Naive thymus-derived CD4-positive, alpha-beta T cell (primary cell): ENCODE measurements around the gene CRELD2. TPM values are rescaled to one million over a fixed set of nuclear protein-coding genes. Genes with fewer than 3 reads are reported as not detected.

Source experiments
- ATAC-seq: fragments of 150-1000 bp; cut with Tn5 transposase; 2 replicates; pipeline ENCODE4 v1.10.0; 2021; ENCODE audit warnings: mild to moderate bottlenecking, moderate library complexity
- CTCF ChIA-PET: fragments of 350-600 bp; sonication (Branson Sonifier 250); formaldehyde crosslinking; loops from one replicate; lab custom pipeline; 2021; ENCODE audit warnings: antibody characterized with exemption; lab: Charles Lee
- POLR2A ChIA-PET: fragments of 350-600 bp; sonication (Branson Sonifier 250); formaldehyde crosslinking; loops from one replicate; lab custom pipeline; 2021; ENCODE audit warnings: antibody characterized with exemption, inconsistent platforms; lab: Charles Lee
- DNase-seq, 9 donors: peaks; one replicate each; pipeline versions ENCODE4 v3.0.0 to v3.0.0-alpha.2; 2020 to 2022; ENCODE audit warnings: mixed read lengths in 1 of 9
- H3K27ac ChIP-seq: one replicate; pipeline ENCODE4 v1.7.0; 2013; ENCODE audit warnings: mild to moderate bottlenecking, low read depth, low read length, moderate library complexity
- H3K27me3 ChIP-seq, 2 donors: one replicate each; pipeline ENCODE4 v1.7.0; 2013; ENCODE audit warnings: low read length in 2 of 2, mild to moderate bottlenecking in 2 of 2, moderate library complexity in 2 of 2; ENCODE audit not compliant: control insufficient read depth in 2 of 2, insufficient read depth in 2 of 2
- H3K36me3 ChIP-seq, 3 experiments: 1 replicate in 2 of 3; 2 replicates in 1 of 3; pipeline ENCODE4 v1.7.0; 2013; ENCODE audit warnings: low read length in 3 of 3, mild to moderate bottlenecking in 3 of 3, moderate library complexity in 1 of 3; ENCODE audit not compliant: insufficient read depth in 3 of 3, control insufficient read depth in 2 of 3
- H3K4me1 ChIP-seq, 2 donors: one replicate each; pipeline ENCODE4 v1.7.0; 2013; ENCODE audit warnings: low read length in 2 of 2, mild to moderate bottlenecking in 2 of 2, moderate library complexity in 1 of 2; ENCODE audit not compliant: control insufficient read depth in 2 of 2, insufficient read depth in 2 of 2
- H3K4me3 ChIP-seq: 2 replicates; pipeline ENCODE4 v1.7.0; 2013; ENCODE audit warnings: mild to moderate bottlenecking, low read length
- H3K9me3 ChIP-seq, 3 experiments: 1 replicate in 2 of 3; 2 replicates in 1 of 3; pipeline ENCODE4 v1.7.0; 2013; ENCODE audit warnings: low read length in 3 of 3; ENCODE audit not compliant: control insufficient read depth in 2 of 3
- H3K27ac Mint-ChIP-seq, 9 donors: one replicate each; pipeline ENCODE4 v1.8.0; 2020 to 2022; ENCODE audit warnings: mixed read lengths in 9 of 9, mild to moderate bottlenecking in 8 of 9, moderate library complexity in 5 of 9, inconsistent platforms in 2 of 9
- H3K27me3 Mint-ChIP-seq, 5 donors: one replicate each; pipeline ENCODE4 v1.8.0; 2021 to 2022; ENCODE audit warnings: mixed read lengths in 5 of 5, mild to moderate bottlenecking in 1 of 5
- H3K36me3 Mint-ChIP-seq, 5 donors: one replicate each; pipeline ENCODE4 v1.8.0; 2020 to 2022; ENCODE audit warnings: mixed read lengths in 5 of 5, mild to moderate bottlenecking in 3 of 5, inconsistent platforms in 1 of 5
- H3K4me1 Mint-ChIP-seq, 7 donors: one replicate each; pipeline ENCODE4 v1.8.0; 2020 to 2022; ENCODE audit warnings: mixed read lengths in 7 of 7, mild to moderate bottlenecking in 3 of 7, inconsistent platforms in 1 of 7
- H3K4me3 Mint-ChIP-seq, 10 donors: one replicate each; pipeline ENCODE4 v1.8.0; 2020 to 2022; ENCODE audit warnings: mild to moderate bottlenecking in 10 of 10, mixed read lengths in 10 of 10, moderate library complexity in 6 of 10, inconsistent platforms in 2 of 10
- H3K9me3 Mint-ChIP-seq, 11 donors: one replicate each; pipeline ENCODE4 v1.8.0; 2020 to 2022; ENCODE audit warnings: mixed read lengths in 11 of 11, mild to moderate bottlenecking in 4 of 11, inconsistent platforms in 1 of 11, moderate library complexity in 1 of 11
- intact Hi-C, 2 donors: fragments of 100-400 bp; cut with micrococcal nuclease; formaldehyde crosslinking; loops; one replicate each; pipeline ENCODE4 v1.15.1; 2023
- polyA plus RNA-seq, 2 donors: library from polyadenylated mRNA; unstranded; fragments of 300-500 nt; fragmentation: Illumina TruSeq; gene quantifications; one replicate each; pipeline ENCODE4 v1.2.3, GENCODE V29; 2021
- total RNA-seq, 6 experiments: library from RNA in 5 of 6; stranded (reverse) in 5 of 6; gene quantifications; 1 replicate in 5 of 6; 2 replicates in 1 of 6; pipeline ENCODE4 v1.2.3 and lab custom pipeline; 2021 to 2026

Gene CRELD2
- total and polyA plus RNA-seq, 7 experiments from 2014 or later: 19.7 to 80.9 (median 30.7) TPM

GRCh38 chr22:49882519-49883293 lies 35.7 kb upstream of the CRELD2 start:
- Histone ChIP-seq H3K4me3 (no peak overlapping the region), H3K27me3 (no peaks in the 10 kb centered on the region), H3K36me3 (peaks cover 0 to 40% (median 10%) of the 10 kb centered on the region in 3 experiments), H3K4me1 (peaks cover 3 to 9% of the 10 kb centered on the region in 2 donors), H3K27ac (no peak overlapping the region), H3K9me3 (no peaks in the 10 kb centered on the region)
- H3K36me3 Mint-ChIP-seq: peaks cover 11 to 60% (median 33%) of the 10 kb centered on the region in 5 donors
- no peak for ATAC-seq
- DNase-seq: no peak
- no peak overlapping the region for H3K4me3 Mint-ChIP-seq
- CTCF ChIA-PET: no interaction called here
- H3K27ac Mint-ChIP-seq: peak overlapping the region in 2 of 9 donors; percentile 65 to 79
- peaks cover 21 to 41% (median 27%) of the 10 kb centered on the region in 7 donors for H3K4me1 Mint-ChIP-seq
- peaks cover 0 to under 1% (median 0%) of the 10 kb centered on the region in 11 donors for H3K9me3 Mint-ChIP-seq
- POLR2A ChIA-PET: no interaction called here
- H3K27me3 Mint-ChIP-seq: no peaks in the 10 kb centered on the region
- intact Hi-C loops: no loop called here

GRCh38 chr22:49883294-49883640 lies 35.2 kb upstream of the CRELD2 start:
- H3K27ac ChIP-seq: no peak overlapping the region
- ATAC-seq: no peak
- Mint-ChIP-seq H3K4me3 (no peak overlapping the region), H3K4me1 (peaks cover 19 to 35% (median 25%) of the 10 kb centered on the region in 7 donors), H3K27ac (no peak overlapping the region), H3K36me3 (peaks cover 8 to 60% (median 33%) of the 10 kb centered on the region in 5 donors), H3K9me3 (peaks cover 0 to 1% (median 0%) of the 10 kb centered on the region in 11 donors), H3K27me3 (no peaks in the 10 kb centered on the region)
- CTCF ChIA-PET: no interaction called here
- H3K27me3 ChIP-seq: no peaks in the 10 kb centered on the region
- intact Hi-C loops: no loop called here
- no peaks in the 10 kb centered on the region for H3K9me3 ChIP-seq
- H3K4me1 ChIP-seq: peaks cover 3 to 9% of the 10 kb centered on the region in 2 donors
- peaks cover 0 to 41% (median 11%) of the 10 kb centered on the region in 3 experiments for H3K36me3 ChIP-seq
- POLR2A ChIA-PET: no interaction called here
- DNase-seq: no peak
- H3K4me3 ChIP-seq: no peak overlapping the region

DNA sequence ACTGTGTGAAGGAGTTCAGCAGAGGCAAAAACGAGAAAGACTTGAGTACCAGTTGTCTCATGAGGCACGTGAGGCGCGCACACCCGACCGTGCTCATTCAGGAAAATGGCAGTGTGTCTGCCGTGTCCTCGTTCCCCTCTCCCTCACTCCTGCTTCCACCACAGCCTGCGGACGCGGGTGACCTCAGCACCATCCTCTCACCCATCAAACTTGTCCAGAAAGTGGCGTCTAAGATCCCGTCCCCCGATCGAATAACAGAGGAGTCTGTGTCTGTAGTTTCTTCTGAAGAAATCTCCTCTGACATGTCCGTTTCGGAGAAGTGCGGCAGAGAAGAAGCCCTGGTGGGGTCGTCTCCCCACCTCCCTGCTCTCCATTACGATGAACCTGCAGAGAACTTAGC lies 34.4 kb upstream of the CRELD2 start:
- peaks cover 19 to 35% (median 22%) of the 10 kb centered on the region in 7 donors for H3K4me1 Mint-ChIP-seq
- no peak overlapping the region for H3K4me3 Mint-ChIP-seq
- Histone ChIP-seq H3K4me1 (peaks cover 3 to 9% of the 10 kb centered on the region in 2 donors), H3K27me3 (no peaks in the 10 kb centered on the region), H3K27ac (no peak overlapping the region), H3K9me3 (no peaks in the 10 kb centered on the region), H3K36me3 (peaks cover 0 to 41% (median 11%) of the 10 kb centered on the region in 3 experiments), H3K4me3 (no peak overlapping the region)
- no peak overlapping the region for H3K27ac Mint-ChIP-seq
- intact Hi-C loops: no loop called here
- DNase-seq: no peak
- POLR2A ChIA-PET: no interaction called here
- peaks cover 0 to 1% (median 0%) of the 10 kb centered on the region in 11 donors for H3K9me3 Mint-ChIP-seq
- peaks cover 5 to 63% (median 30%) of the 10 kb centered on the region in 5 donors for H3K36me3 Mint-ChIP-seq
- CTCF ChIA-PET: interaction anchor here (1.0 kb wide), 1 partner anchor 76 kb away, joined by 3 read pairs; no protein-coding TSS in a partner anchor
- no peaks in the 10 kb centered on the region for H3K27me3 Mint-ChIP-seq
- no peak for ATAC-seq

DNA sequence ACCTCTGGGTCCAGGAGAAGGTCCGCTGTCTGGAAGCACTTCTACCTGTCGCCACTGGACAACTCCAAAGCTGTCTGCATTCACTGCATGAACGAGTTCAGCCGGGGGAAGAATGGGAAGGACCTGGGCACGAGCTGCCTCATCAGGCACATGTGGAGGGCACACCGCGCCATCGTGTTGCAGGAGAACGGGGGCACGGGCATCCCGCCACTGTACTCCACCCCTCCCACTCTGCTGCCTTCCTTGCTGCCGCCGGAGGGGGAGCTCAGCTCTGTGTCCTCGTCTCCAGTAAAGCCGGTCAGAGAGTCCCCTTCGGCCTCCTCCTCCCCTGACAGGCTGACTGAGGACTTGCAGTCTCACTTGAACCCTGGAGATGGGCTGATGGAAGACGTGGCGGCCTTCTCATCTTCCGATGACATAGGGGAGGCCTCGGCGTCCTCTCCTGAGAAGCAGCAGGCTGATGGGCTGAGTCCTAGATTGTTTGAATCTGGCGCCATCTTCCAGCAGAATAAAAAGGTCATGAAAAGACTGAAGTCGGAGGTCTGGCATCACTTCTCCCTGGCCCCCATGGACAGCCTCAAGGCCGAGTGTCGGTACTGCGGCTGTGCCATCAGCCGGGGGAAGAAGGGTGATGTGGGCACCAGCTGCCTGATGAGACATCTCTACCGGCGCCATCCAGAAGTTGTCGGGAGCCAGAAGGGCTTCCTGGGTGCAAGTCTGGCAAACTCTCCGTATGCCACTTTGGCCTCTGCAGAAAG lies 33.8 kb upstream of the CRELD2 start:
- no peak overlapping the region for H3K27ac Mint-ChIP-seq
- no peak for ATAC-seq
- peaks cover 0 to 3% (median 0%) of the 10 kb centered on the region in 11 donors for H3K9me3 Mint-ChIP-seq
- no peak overlapping the region for H3K4me3 Mint-ChIP-seq
- H3K4me1 Mint-ChIP-seq: peaks cover 19 to 35% (median 22%) of the 10 kb centered on the region in 7 donors
- peaks cover 5 to 69% (median 35%) of the 10 kb centered on the region in 5 donors for H3K36me3 Mint-ChIP-seq
- Histone ChIP-seq H3K9me3 (no peaks in the 10 kb centered on the region), H3K36me3 (peaks cover 0 to 41% (median 11%) of the 10 kb centered on the region in 3 experiments), H3K27me3 (no peaks in the 10 kb centered on the region), H3K4me1 (peaks cover 3 to 9% of the 10 kb centered on the region in 2 donors), H3K27ac (no peak overlapping the region), H3K4me3 (no peak overlapping the region)
- DNase-seq: no peak
- ChIA-PET POLR2A (no interaction called here), CTCF (interaction anchor here (0.7 to 1.0 kb wide), 2 partner anchors 8 to 76 kb away, joined by 3 read pairs; no protein-coding TSS in a partner anchor)
- no peaks in the 10 kb centered on the region for H3K27me3 Mint-ChIP-seq
- intact Hi-C loops: loop anchor here in 1 of 2 donors (1.0 kb wide), 1 partner anchor 117 kb away; no protein-coding TSS in a partner anchor

GRCh38 chr22:49885281-49885680 lies 33.2 kb upstream of the CRELD2 start:
- DNase-seq (no peak), ATAC-seq (no peak)
- Mint-ChIP-seq H3K9me3 (peaks cover 0 to 4% (median 0%) of the 10 kb centered on the region in 11 donors), H3K27ac (no peak overlapping the region), H3K36me3 (peaks cover 5 to 72% (median 37%) of the 10 kb centered on the region in 5 donors), H3K27me3 (no peaks in the 10 kb centered on the region), H3K4me3 (no peak overlapping the region), H3K4me1 (peaks cover 14 to 30% (median 16%) of the 10 kb centered on the region in 7 donors)
- H3K9me3 ChIP-seq: no peaks in the 10 kb centered on the region
- no peak overlapping the region for H3K4me3 ChIP-seq
- peaks cover 3 to 8% of the 10 kb centered on the region in 2 donors for H3K4me1 ChIP-seq
- H3K27ac ChIP-seq: no peak overlapping the region
- ChIA-PET POLR2A (no interaction called here), CTCF (interaction anchor here (0.7 kb wide), 1 partner anchor 9 kb away, joined by 3 read pairs; no protein-coding TSS in a partner anchor)
- peaks cover 0 to 41% (median 11%) of the 10 kb centered on the region in 3 experiments for H3K36me3 ChIP-seq
- intact Hi-C loops: loop anchor here in 1 of 2 donors (1.0 kb wide), 1 partner anchor 118 kb away; no protein-coding TSS in a partner anchor
- no peaks in the 10 kb centered on the region for H3K27me3 ChIP-seq

DNA sequence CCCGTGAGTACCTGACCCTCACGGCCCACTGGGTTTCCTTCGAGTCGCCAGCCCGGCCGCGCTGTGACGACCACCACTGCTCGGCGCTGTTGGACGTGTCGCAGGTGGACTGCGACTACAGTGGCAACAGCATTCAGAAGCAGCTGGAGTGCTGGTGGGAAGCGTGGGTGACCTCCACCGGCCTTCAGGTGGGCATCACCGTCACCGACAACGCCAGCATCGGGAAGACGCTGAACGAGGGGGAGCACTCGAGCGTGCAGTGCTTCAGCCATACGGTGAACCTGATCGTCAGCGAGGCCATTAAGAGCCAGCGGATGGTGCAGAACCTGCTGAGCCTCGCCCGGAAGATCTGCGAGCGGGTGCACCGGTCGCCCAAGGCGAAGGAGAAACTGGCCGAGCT lies 32.6 kb upstream of the CRELD2 start:
- no peaks in the 10 kb centered on the region for H3K9me3 ChIP-seq
- H3K27me3 Mint-ChIP-seq: no peaks in the 10 kb centered on the region
- no peak overlapping the region for H3K4me3 Mint-ChIP-seq
- H3K4me1 Mint-ChIP-seq: peaks cover 11 to 26% (median 14%) of the 10 kb centered on the region in 7 donors
- peaks cover 0 to 2% of the 10 kb centered on the region in 2 donors for H3K4me1 ChIP-seq
- intact Hi-C loops: loop anchor here in 1 of 2 donors (1.0 kb wide), 1 partner anchor 119 kb away; no protein-coding TSS in a partner anchor
- H3K27ac Mint-ChIP-seq: no peak overlapping the region
- no peak overlapping the region for H3K27ac ChIP-seq
- ChIA-PET CTCF (no interaction called here), POLR2A (no interaction called here)
- no peaks in the 10 kb centered on the region for H3K27me3 ChIP-seq
- H3K36me3 ChIP-seq: peaks cover 0 to 41% (median 11%) of the 10 kb centered on the region in 3 experiments
- no peak overlapping the region for H3K4me3 ChIP-seq
- peaks cover 0 to 4% (median 0%) of the 10 kb centered on the region in 11 donors for H3K9me3 Mint-ChIP-seq
- DNase-seq: no peak
- peaks cover 5 to 75% (median 37%) of the 10 kb centered on the region in 5 donors for H3K36me3 Mint-ChIP-seq
- no peak for ATAC-seq
